Measurements from ENCODE around the gene FPR2. TPM values are rescaled to one million over a fixed set of nuclear protein-coding genes. Genes with fewer than 3 reads are reported as not detected.
"Not testable (repeated sequence)": the region's sequence is repeated elsewhere in the genome, so short reads cannot be mapped to it uniquely, and the experiment has no call there.

The FPR2 gene
- polyA plus RNA-seq, 1 donor from 2014 or later: not detected

DNA sequence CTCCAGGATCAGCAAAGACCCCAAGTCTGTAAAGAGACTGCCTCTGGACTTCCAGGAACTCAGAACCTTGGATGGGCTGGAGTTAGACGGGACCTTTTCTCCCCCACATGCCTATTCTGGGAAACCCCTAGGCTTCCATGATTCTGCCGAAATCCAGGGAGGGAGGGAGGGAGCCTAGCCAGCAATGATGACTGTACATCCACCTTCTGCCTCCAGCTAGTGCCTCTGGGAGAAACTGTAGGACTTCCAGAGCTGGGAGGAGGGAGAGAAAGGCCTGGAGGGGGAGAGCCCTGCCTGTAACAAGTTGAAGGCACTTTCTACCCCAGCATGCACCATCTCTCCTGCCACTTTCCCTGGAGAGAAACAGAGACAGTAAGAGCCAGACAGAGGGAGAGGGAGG is 31.2 kb upstream of the FPR2 start:
- Mint-ChIP-seq H3K9me3 (peaks cover 2 to 10% (median 10%) of the 10 kb centered on the region in 3 donors), H3K27me3 (peaks cover 32% of the 10 kb centered on the region), H3K27ac (no peak overlapping the region), H3K4me1 (no peaks in the 10 kb centered on the region), H3K4me3 (no peak overlapping the region), H3K36me3 (peaks cover 3% of the 10 kb centered on the region)

DNA sequence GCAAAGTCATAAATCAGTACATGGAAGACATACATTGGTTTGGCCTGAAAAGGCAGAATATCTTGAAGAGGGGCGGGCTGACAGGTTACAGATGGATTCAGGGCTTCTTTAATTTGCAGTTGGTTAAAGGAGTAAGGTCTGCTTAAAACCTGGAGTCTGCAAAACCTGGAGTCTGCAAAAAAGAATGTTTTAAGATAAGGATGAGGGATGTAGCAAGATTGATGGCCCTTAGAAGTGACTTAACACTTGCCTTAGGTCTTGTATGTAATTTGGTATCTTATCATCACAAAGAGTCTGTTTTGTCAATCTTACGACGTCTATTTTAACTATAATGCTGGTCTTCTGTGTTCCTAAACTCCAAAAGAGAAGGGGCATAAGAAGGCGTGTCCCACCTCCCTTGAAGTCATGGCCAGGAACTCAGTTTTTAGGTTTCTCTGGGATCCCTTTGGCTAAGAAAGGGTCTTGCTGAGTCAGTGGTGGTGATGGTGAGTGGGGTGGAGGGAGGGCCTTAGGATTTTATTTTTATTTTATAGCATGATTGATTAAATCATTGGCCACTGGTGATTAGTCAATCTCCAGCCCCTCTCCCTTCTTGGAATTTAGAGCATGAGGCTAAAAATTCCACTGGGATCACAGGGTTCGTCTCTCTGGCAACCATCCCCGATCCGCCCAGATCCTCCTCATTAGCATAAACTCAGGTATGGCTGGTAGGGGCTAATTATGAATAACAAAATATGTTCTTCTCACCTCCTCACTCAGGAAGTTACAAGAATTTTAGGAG is 27.0 kb upstream of the FPR2 start:
- Mint-ChIP-seq H3K36me3 (no peaks in the 10 kb centered on the region), H3K9me3 (peaks cover under 1 to 10% (median 8%) of the 10 kb centered on the region in 3 donors)

GRCh38 chr19:51735759-51736449 is 25.1 kb upstream of the FPR2 start:
- H3K4me1 Mint-ChIP-seq: no peaks in the 10 kb centered on the region
- H3K27ac Mint-ChIP-seq: peak overlapping the region in 1 of 3 donors; percentile 34
- H3K4me3 Mint-ChIP-seq: no peak overlapping the region

More for the DNA sequence above, 27.0 kb upstream of the FPR2 start:
- H3K27ac Mint-ChIP-seq: no peak overlapping the region
- no peak overlapping the region for H3K4me3 Mint-ChIP-seq
- no peaks in the 10 kb centered on the region for H3K4me1 Mint-ChIP-seq
- peaks cover 24% of the 10 kb centered on the region for H3K27me3 Mint-ChIP-seq

DNA sequence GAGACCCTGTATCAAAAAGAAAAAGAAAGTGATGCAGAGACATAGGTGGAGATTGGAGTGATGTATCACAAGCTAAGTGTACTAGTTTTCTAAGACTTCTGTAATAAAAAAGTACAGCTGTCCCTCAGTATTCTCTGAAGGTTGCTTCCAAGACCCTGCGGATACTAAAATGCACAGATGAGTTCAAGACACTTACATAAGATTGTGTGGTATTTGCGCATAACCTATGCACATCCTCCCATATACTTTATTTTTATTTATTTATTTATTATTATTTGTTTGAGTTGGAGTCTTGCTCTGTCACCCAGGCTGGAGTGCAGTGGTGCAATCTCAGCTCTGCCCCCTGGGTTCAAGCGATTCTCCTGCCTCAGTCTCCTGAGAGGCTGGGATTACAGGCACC is 23.6 kb upstream of the FPR2 start:
- Mint-ChIP-seq H3K36me3 (no peaks in the 10 kb centered on the region), H3K27me3 (peaks cover 18% of the 10 kb centered on the region), H3K4me3 (no peak overlapping the region), H3K9me3 (no peaks in the 10 kb centered on the region), H3K4me1 (no peaks in the 10 kb centered on the region), H3K27ac (no peak overlapping the region)

More at GRCh38 chr19:51735759-51736449, 25.1 kb upstream of the FPR2 start:
- Mint-ChIP-seq H3K9me3 (peaks cover 0 to 7% (median 7%) of the 10 kb centered on the region in 3 donors), H3K36me3 (no peaks in the 10 kb centered on the region), H3K27me3 (peaks cover 22% of the 10 kb centered on the region)

- Mint-ChIP-seq H3K36me3 (no peaks in the 10 kb centered on the region), H3K4me3 (no peak overlapping the region), H3K4me1 (no peaks in the 10 kb centered on the region), H3K9me3 (no peaks in the 10 kb centered on the region), H3K27ac (no peak overlapping the region), H3K27me3 (peaks cover 19% of the 10 kb centered on the region)
Observed at GRCh38 chr19:51737924-51738323, 23.1 kb upstream of the FPR2 start.

DNA sequence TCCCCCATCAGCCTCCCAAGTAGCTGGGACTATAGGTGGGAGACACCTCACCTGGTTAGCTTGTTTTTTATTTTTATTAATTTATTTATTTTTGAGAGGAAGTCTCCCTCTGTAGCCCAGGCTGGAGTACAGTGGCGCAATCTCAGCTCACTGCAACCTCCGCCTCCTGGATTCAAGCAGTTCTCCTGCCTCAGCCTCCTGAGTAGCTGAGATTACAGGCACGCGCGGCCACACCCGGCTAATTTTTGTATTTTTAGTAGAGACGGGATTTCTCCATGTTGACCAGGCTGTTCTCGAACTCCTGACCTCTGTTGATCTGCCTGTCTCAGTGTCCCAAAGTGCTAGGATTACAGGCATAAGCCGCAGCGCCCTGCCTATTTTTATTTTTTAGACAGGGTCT is 22.5 kb upstream of the FPR2 start:
- peaks cover 20% of the 10 kb centered on the region for H3K27me3 Mint-ChIP-seq
- H3K36me3 Mint-ChIP-seq, H3K4me3 Mint-ChIP-seq, H3K9me3 Mint-ChIP-seq, H3K4me1 Mint-ChIP-seq, H3K27ac Mint-ChIP-seq: not testable (repeated sequence)

- Mint-ChIP-seq H3K9me3 (no peaks in the 10 kb centered on the region), H3K4me3 (no peak overlapping the region), H3K36me3 (no peaks in the 10 kb centered on the region), H3K27me3 (peaks cover 23% of the 10 kb centered on the region), H3K27ac (peak overlapping the region in 1 of 3 donors; percentile 88), H3K4me1 (no peaks in the 10 kb centered on the region)
Observed at GRCh38 chr19:51739466-51740213, 21.3 kb upstream of the FPR2 start.

DNA sequence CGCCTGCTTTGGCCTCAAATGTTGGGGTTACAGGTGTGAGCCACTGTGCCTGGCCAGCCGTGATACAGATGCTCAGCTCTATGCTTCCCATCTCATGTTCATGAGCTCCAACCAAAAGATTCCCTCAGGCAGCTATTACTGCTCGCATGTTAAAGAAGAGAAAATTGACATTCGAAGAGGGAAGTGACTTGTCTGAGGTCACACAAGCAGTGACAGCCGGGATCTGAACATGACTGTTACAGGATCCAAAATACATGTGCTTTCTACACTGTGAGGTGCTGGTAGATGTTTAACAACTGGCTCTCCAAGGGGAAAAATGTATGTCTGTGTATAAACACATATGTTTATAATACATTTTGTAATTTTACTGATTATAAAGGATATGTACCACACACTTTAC is 20.6 kb upstream of the FPR2 start:
- H3K9me3 Mint-ChIP-seq: peaks cover 0 to under 1% (median 0%) of the 10 kb centered on the region in 3 donors
- H3K27me3 Mint-ChIP-seq: peaks cover 19% of the 10 kb centered on the region
- no peaks in the 10 kb centered on the region for H3K4me1 Mint-ChIP-seq
- H3K4me3 Mint-ChIP-seq: no peak overlapping the region
- H3K27ac Mint-ChIP-seq: no peak overlapping the region
- H3K36me3 Mint-ChIP-seq: peaks cover 1% of the 10 kb centered on the region

- H3K4me1 Mint-ChIP-seq: no peaks in the 10 kb centered on the region
- no peak overlapping the region for H3K27ac Mint-ChIP-seq
- H3K36me3 Mint-ChIP-seq: peaks cover 1% of the 10 kb centered on the region
- peak overlapping the region in 1 of 4 donors; percentile 12 for H3K4me3 Mint-ChIP-seq
- peaks cover 7% of the 10 kb centered on the region for H3K27me3 Mint-ChIP-seq
- peaks cover 0 to 5% (median 0%) of the 10 kb centered on the region in 3 donors for H3K9me3 Mint-ChIP-seq
Observed at GRCh38 chr19:51742789-51743188, 18.2 kb upstream of the FPR2 start.

GRCh38 chr19:51743405-51743804 is 17.6 kb upstream of the FPR2 start:
- Mint-ChIP-seq H3K4me3 (no peak overlapping the region), H3K27ac (no peak overlapping the region), H3K9me3 (peaks cover 0 to 5% (median 0%) of the 10 kb centered on the region in 3 donors), H3K27me3 (peaks cover 7% of the 10 kb centered on the region), H3K4me1 (peaks cover 0 to 2% (median 0%) of the 10 kb centered on the region in 3 donors), H3K36me3 (peaks cover 1% of the 10 kb centered on the region)

- Mint-ChIP-seq H3K4me3 (no peak overlapping the region), H3K27me3 (peaks cover 7% of the 10 kb centered on the region), H3K36me3 (peaks cover 1% of the 10 kb centered on the region), H3K27ac (no peak overlapping the region), H3K4me1 (peaks cover 3 to 7% (median 3%) of the 10 kb centered on the region in 3 donors), H3K9me3 (peaks cover 0 to 9% (median 3%) of the 10 kb centered on the region in 3 donors)
Observed at GRCh38 chr19:51746731-51747130, 14.2 kb upstream of the FPR2 start.

GRCh38 chr19:51749979-51750378 is 11.0 kb upstream of the FPR2 start:
- H3K27ac Mint-ChIP-seq: no peak overlapping the region
- peaks cover 0 to 9% (median 3%) of the 10 kb centered on the region in 3 donors for H3K9me3 Mint-ChIP-seq
- H3K4me1 Mint-ChIP-seq: peaks cover 7 to 8% (median 7%) of the 10 kb centered on the region in 3 donors
- peaks cover 1% of the 10 kb centered on the region for H3K27me3 Mint-ChIP-seq
- no peak overlapping the region for H3K4me3 Mint-ChIP-seq
- H3K36me3 Mint-ChIP-seq: peaks cover 4% of the 10 kb centered on the region

DNA sequence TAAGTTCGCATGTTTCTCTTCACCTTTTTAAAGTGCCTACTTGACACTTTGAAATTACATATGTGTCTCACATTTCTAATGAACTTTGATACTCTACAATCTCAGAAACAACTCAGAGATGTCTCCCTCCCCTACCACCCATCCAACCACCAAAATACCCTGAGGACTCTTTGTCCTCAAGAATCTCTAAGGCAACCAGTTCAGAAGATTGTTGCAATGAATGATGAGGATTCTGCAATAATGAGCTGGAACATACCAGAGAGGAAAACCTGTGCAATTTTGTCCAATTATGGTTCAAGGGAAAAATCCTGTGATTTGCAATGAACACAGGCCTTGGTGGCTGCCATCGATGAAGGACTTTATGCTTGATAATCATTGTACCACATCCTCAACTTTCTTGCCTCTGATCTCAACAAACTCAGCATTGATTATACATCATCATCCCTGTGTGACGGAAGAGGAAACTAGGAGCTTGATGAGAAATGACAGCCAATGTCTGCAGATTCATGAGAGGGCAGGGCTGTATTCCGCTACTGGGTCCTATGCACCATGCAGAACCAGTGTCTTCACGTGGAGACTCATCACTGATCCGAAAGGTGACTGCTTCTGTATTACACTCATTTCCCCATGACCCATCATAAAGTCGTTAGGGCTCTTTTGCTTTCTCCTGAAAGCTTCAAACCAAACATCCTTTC is 10.4 kb upstream of the FPR2 start:
- H3K27ac Mint-ChIP-seq: no peak overlapping the region
- H3K9me3 Mint-ChIP-seq: peaks cover 0 to 8% (median 6%) of the 10 kb centered on the region in 3 donors
- H3K36me3 Mint-ChIP-seq: peaks cover 2% of the 10 kb centered on the region
- H3K4me3 Mint-ChIP-seq: peak overlapping the region in 1 of 4 donors; percentile 0
- H3K4me1 Mint-ChIP-seq: peaks cover 7 to 8% (median 7%) of the 10 kb centered on the region in 3 donors
- peaks cover 5% of the 10 kb centered on the region for H3K27me3 Mint-ChIP-seq

DNA sequence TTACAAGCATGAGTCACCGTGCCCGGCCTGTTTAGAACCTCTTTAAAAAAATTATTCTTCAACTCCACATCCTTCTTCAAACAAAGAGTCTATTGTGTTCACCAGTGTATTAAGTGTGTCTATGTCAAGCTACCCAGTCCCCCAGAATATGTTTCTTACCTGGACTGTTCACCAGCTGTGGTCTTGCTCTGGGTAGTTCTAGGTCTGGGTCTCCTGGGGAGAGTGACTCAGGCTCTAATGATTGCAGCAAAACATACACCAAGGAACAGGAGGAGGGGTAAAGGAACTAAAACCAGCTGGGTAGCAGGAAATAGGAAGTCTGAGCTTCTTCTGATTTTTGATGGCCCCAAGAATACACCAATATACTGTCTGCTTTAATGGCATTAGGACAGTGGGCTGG is 9.3 kb upstream of the FPR2 start, which contains the start of gene FPR1:
Gene FPR1, minus strand, starts transcription at position 224 of the 400 bp plus-strand sequence. CDS start 4,884 bp downstream, outside the sequence.
- Mint-ChIP-seq H3K9me3 (peaks cover 0 to 11% (median 6%) of the 10 kb centered on the region in 3 donors), H3K27me3 (peaks cover 6% of the 10 kb centered on the region), H3K4me1 (peaks cover 7 to 8% (median 7%) of the 10 kb centered on the region in 3 donors), H3K27ac (no peak within 1 kb of the TSS), H3K4me3 (peak within 1 kb of the TSS in 2 of 4 donors; percentile 0 to 81), H3K36me3 (peaks cover 2% of the 10 kb centered on the region)

All from IgD-negative memory B cell (primary cell).